GM12891 (cell line): ENCODE results near the gene GPR55.

ENCODE experiments used
- PAX5 ChIP-seq: IDR thresholded peaks from 2 replicates; pipeline ENCODE4 v1.6.1; 2011; ENCODE audit warnings: low read length, moderate library complexity, mild to moderate bottlenecking; ENCODE audit not compliant: insufficient read depth, severe bottlenecking
- POLR2A ChIP-seq: IDR thresholded peaks from 2 replicates; pipeline ENCODE4 v1.6.1; 2011; ENCODE audit warnings: low read depth, low read length, control low read depth
- POLR2AphosphoS5 ChIP-seq: IDR thresholded peaks from 2 replicates; pipeline ENCODE4 v1.6.1; 2011; ENCODE audit warnings: low read depth, low read length, control low read depth
- TAF1 ChIP-seq: IDR thresholded peaks from 2 replicates; pipeline ENCODE4 v1.6.1; 2011; ENCODE audit warnings: low read depth, low read length, control low read depth

GRCh38 chr2:230931556-230932231, 6.7 kb upstream of the GPR55 start:
- TF ChIP-seq POLR2A (no peak), POLR2AphosphoS5 (no peak), TAF1 (no peak), PAX5 (no peak)
